Brain microvascular endothelial cell (primary cell): Measurements from ENCODE around the gene GPR108.

Experiments used
- DNase-seq: peaks from one replicate; pipeline ENCODE4 v3.0.0-alpha.2; 2020
- H3K27ac ChIP-seq: fragments of 250-450 bp; sonication (Bioruptor Pico); 2 replicates; pipeline ENCODE4 v1.5.1; 2020; ENCODE audit warnings: mild to moderate bottlenecking, moderate library complexity
- H3K27me3 ChIP-seq: fragments of 250-450 bp; sonication (Bioruptor Pico); replicated peaks from 2 replicates; pipeline ENCODE4 v1.5.1; 2020; ENCODE audit warnings: mild to moderate bottlenecking
- H3K36me3 ChIP-seq: fragments of 250-450 bp; sonication (Bioruptor Pico); replicated peaks from 2 replicates; pipeline ENCODE4 v1.5.1; 2020; ENCODE audit warnings: mild to moderate bottlenecking
- H3K4me3 ChIP-seq: 2 replicates; pipeline ENCODE4 v1.5.1; 2011; ENCODE audit warnings: low read depth, mild to moderate bottlenecking, control low read depth, low read length, moderate library complexity
- CTCF ChIP-seq: IDR thresholded peaks from 2 replicates; pipeline ENCODE4 v1.5.1; 2011; ENCODE audit warnings: low read depth, mild to moderate bottlenecking, moderate library complexity, low read length, control low read depth, inconsistent platforms; ENCODE audit errors: missing control alignments
- in situ Hi-C: cut with HindIII; loops from 2 replicates; pipeline ENCODE4 v1.10.0; 2017; ENCODE audit warnings: low sequenced_read_pairs, low pct_ligation_motif_present

Gene GPR108

GRCh38 chr19:6718111-6718740 is 19.2 kb downstream of the GPR108 start:
- no peak for TF ChIP-seq CTCF
- Histone ChIP-seq H3K4me3 (no peak overlapping the region), H3K27ac (no peak overlapping the region), H3K36me3 (no peaks in the 10 kb centered on the region), H3K27me3 (no peaks in the 10 kb centered on the region)
- in situ Hi-C loops: no loop called here
- DNase-seq: no peak

DNA sequence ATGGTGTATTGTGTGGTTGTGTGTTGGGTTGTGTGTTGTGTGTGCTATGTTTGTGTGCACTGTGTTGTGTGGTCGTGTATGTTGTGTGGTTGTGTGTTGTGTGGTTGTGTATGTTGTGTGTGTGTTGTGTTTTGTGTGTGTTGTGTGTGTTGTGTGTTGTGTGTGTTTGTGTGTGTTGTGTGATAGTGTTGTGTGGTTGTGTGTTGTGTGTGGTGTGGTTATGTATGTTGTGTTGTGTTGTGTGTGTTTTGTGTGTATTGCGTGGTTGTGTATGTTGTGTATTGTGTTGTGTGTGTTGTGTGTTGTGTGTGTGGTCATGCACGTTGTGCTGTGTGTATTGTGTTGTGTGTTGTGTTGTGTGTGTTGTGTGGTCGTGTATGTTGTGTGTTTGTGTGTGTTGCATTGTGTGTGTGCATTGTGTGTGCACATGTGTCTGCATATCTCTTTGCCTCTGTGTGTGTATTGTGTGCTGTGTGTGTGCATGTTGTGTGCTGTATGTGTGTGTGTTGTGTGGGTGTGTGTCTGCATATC is 19.9 kb downstream of the GPR108 start:
- DNase-seq: no peak
- Histone ChIP-seq H3K36me3 (no peaks in the 10 kb centered on the region), H3K4me3 (no peak overlapping the region), H3K27ac (no peak overlapping the region), H3K27me3 (no peaks in the 10 kb centered on the region)
- no peak for TF ChIP-seq CTCF
- in situ Hi-C loops: no loop called here

- in situ Hi-C loops: no loop called here
- no peaks in the 10 kb centered on the region for H3K27me3 ChIP-seq
- H3K36me3 ChIP-seq: no peaks in the 10 kb centered on the region
- TF ChIP-seq CTCF: no peak
- no peak overlapping the region for H3K4me3 ChIP-seq
- no peak for DNase-seq
- no peak overlapping the region for H3K27ac ChIP-seq
Measured at GRCh38 chr19:6717036-6717435, 20.3 kb downstream of the GPR108 start.

DNA sequence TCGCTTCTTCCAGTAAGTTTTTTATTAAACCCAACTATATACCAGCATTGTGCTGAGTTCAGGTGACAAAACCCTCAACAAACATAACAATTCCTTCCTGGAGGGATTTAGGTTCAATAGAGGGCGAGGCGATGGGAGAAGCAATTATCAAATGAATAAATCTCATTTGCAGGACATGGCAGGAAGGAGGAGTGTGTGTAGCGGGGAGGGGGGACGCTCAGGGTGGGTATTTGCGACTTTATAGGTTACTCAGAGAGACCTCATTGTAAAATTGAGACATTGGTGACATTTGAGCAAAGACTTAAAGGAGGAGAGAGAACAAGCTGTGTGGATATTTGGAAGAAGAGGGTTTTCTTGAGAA is 20.8 kb downstream of the GPR108 start:
- Histone ChIP-seq H3K4me3 (no peak overlapping the region), H3K27ac (no peak overlapping the region), H3K36me3 (no peaks in the 10 kb centered on the region), H3K27me3 (no peaks in the 10 kb centered on the region)
- in situ Hi-C loops: no loop called here
- no peak for TF ChIP-seq CTCF
- DNase-seq: no peak

- Histone ChIP-seq H3K27me3 (peaks cover 7% of the 10 kb centered on the region), H3K36me3 (no peaks in the 10 kb centered on the region), H3K4me3 (no peak overlapping the region), H3K27ac (no peak overlapping the region)
- in situ Hi-C loops: no loop called here
- DNase-seq: no peak
- no peak for TF ChIP-seq CTCF
Measured at GRCh38 chr19:6714749-6715555, 22.4 kb downstream of the GPR108 start.
